ENCODE measurements around the gene ITCH.
"Not testable (repeated sequence)": the region's sequence is repeated elsewhere in the genome, so short reads cannot be mapped to it uniquely, and the experiment has no call there.

Gene ITCH

GRCh38 chr20:34515484-34516246 is 152.6 kb downstream of the ITCH start:
- DNase-seq, result peak; percentile 4

- peak; percentile 58 for DNase-seq
These were observed 153.4 kb downstream of the ITCH start, which contains the start of gene DYNLRB1 for GRCh38 chr20:34516247-34517113. Gene DYNLRB1 (plus strand): TSS chr20:34516422. CDS start chr20:34516459, 37 bp downstream.

DNA sequence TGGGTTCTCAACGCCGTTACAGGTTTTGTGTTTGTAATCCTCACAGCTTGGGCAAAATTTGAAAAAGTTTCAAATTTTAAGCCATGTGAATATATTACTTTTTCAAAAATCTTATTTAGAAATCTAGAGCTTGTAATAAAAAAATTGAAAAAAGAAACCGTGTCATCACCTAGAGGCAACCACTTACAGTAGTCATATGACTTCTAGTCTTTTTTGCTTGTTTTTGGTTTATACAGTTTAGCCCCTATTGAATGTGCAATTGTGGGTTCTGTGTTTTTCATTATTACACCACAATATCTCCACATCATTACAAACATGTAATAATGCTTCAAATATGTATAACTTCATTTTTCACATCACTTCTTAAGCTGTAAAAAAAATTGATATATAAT is 154.0 kb downstream of the ITCH start:
- no peak for DNase-seq

DNA sequence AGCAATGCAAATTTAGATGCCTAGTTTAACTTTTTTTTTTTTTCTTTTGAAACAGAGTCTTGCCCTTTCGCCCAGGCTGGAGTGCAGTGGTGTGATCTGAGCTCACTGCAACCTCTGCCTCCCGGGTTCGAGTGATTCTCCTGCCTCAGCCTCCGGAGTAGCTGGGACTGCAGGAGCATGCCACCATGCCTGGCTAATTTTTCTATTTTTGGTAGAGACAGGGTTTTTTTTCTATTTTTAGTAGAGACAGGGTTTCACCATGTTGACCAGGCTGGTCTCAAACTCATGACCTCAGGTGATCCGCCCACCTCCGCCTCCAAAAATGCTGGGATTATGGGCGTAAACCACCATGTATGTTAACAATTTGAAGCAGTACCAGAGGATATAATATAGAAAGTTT is 155.8 kb downstream of the ITCH start:
- not testable (repeated sequence) for DNase-seq

GRCh38 chr20:34519841-34520240 is 156.8 kb downstream of the ITCH start:
- not testable (repeated sequence) for DNase-seq

- no peak for DNase-seq
These were observed 160.1 kb downstream of the ITCH start for GRCh38 chr20:34522969-34523871.

DNA sequence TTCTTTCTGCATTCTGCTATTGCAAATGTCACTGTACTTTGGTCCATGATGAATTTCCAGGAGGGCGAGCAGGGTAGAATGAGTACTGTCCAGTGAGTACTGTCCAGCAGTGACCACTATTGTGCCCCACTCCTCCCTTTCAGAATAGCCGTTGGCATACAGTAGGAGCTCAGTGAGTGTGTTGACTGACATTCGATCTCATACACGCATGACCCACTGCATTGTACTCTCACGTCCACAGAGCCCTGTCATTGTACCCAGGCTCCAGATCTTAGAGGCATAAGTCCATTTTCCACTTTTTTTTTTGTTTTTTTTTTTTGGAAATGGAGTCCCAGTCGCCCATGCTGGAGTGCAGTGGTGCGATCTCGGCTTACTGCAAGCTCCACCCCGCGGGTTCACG is 161.4 kb downstream of the ITCH start:
- DNase-seq, result no peak

DNA sequence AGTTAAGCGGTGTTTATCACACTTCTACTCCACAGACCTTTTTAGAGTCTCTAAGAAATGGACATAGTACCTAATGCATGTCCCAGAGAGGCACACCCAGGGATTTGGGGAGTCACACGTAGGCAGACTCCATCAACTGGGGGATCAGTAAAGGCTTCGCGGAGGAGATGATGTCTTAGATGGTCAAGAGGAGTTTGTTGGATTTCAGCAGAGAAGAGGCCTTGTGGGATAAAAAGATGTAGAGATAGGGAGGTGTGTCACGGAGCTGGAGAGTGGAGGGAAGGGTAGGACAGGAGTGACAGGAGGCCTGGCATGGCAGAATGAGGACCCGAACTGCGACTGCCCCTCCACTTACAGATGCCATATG is 162.3 kb downstream of the ITCH start:
- no peak for DNase-seq

- no peak for DNase-seq
These were observed 162.8 kb downstream of the ITCH start for GRCh38 chr20:34525709-34526416.

- no peak for DNase-seq
These were observed 163.4 kb downstream of the ITCH start for GRCh38 chr20:34526466-34526865.

DNA sequence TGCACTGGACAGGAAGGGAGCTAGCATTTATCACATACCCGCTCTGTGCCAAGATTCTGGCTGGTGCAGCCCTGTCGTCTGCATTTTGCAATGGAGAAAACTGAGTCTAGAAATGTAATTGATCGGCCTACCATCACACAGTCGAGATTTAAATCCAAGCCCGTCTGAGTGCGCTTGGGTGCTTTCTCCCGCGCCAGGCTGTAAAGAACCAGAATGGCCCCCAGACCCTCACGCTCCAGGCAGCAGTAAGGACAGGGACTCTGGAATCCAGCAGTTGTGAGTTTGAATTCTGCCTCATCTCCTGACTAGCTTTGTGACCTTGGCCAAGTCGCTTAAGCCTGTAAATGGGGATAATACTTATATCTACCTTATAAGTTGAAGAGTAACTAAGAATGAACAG is 163.9 kb downstream of the ITCH start:
- DNase-seq, result no peak

- DNase-seq, result no peak
These were observed 165.8 kb downstream of the ITCH start for GRCh38 chr20:34528921-34529297.

DNA sequence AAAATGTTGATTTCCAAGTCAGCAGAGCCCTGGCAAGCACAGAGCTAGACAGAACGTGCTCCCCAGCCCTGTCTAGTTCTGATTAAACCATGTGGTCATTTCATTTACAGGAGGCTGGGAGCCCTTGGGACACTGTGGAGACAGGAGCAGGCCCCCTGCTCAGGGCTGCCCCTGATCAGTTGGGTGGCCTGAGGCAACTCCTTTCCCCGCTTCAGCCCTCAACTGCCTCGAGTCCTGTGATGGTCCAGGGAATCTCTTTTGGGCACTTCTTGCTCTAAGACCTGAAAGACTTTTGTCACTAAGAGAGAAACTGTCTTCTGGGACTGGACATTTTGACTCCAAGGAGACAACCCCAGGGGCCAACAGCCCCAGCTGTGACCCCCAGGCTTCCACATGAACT is 166.7 kb downstream of the ITCH start:
- no peak for DNase-seq

DNA sequence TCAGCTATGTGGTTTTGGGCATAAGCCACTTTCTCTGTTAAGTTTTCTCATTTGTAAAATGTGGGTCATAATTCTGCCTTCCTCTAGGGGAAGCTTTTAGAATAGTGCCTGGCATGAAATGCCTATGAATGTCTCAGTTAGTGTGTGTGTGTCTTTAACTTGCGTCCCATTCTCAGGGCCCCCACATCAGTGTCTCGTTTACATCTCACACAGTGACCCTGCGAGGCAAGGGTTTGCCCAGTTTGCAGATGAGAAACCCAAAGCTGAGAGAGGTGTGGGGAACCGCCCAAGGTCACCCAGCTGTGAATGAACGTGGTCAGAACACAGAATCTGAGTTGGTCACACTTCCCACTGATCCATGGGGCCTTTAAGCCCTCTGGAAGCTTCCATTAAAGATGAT is 167.3 kb downstream of the ITCH start:
- no peak for DNase-seq

DNA sequence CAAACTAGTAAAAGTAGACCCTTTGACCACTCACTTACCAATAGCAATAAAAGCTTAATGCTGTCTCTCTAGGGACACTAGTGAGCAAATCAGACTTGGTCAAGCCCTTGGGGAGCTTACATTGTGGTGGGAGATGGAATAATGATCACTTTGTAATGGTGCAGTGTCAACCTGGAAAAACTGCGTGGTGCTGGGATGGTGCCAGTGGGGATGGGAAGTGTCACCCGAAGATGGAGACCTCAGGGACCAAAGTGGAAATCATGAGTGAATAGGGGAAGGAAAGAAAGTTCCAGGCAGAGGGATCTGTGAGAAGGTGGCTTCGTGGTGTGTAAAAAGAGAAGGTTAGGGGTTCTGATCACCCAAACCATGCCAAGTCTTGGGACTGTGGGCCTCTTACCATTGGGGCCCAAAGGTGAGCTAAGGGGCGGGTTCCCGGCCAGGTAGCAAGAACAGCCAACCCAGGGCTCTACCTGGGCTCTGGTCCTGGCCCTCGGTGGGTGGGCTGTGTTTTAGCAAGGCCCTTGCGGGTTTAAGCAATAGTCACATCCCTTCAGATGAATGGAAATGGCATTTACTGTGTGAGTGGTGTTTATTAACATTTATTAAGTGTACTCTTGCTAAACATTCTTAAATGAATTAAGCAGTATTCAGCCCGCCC is 168.7 kb downstream of the ITCH start:
- no peak for DNase-seq

GRCh38 chr20:34532320-34532719 is 169.2 kb downstream of the ITCH start:
- DNase-seq, result no peak

GRCh38 chr20:34532756-34533155 is 169.7 kb downstream of the ITCH start:
- no peak for DNase-seq

- DNase-seq, result no peak
These were observed 171.5 kb downstream of the ITCH start for GRCh38 chr20:34534391-34535165.

GRCh38 chr20:34535301-34535840 is 172.3 kb downstream of the ITCH start:
- no peak for DNase-seq

GRCh38 chr20:34535857-34536256 is 172.8 kb downstream of the ITCH start:
- DNase-seq, result no peak

Data from NCI-H1436 treated with DMSO at 0.1 percent for 48 hours (cell line).